ENCODE measurements around the gene MYCT1. TPM values are rescaled to one million over a fixed set of nuclear protein-coding genes. Genes with fewer than 3 reads are reported as not detected.

MYCT1 gene
- total RNA-seq, 1 experiment from 2014 or later = 0.17 TPM

DNA sequence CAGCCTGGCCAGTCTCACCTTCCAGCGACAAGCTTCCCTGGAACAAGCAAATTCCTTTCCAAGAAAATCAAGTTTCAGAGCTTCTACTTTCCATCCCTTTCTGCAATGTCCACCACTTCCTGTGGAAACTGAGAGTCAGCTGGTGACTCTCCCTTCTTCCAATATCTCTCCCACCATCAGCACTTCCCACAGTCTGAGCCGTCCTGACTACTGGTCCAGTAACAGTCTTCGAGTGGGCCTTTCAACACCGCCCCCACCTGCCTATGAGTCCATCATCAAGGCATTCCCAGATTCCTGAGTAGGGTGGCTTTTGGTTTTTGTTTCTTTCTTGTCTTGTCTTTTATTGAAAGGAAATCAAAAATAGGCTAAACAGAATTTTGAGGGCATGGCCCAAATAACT is 24.3 kb downstream of the MYCT1 start:
- Histone ChIP-seq H4K20me1 (ENCODE audit: control insufficient read depth, insufficient read depth, insufficient read length) (no peaks in the 10 kb centered on the region), H4K91ac (ENCODE audit: insufficient read length, low read depth, low read length) (no peak overlapping the region), H3K27me3 (ENCODE audit: insufficient read depth, low read length) (no peaks in the 10 kb centered on the region), H3K4me1 (ENCODE audit: insufficient read depth, low read length) (no peaks in the 10 kb centered on the region; the same call in 1 of the 2 replicates), H2BK5ac (ENCODE audit: insufficient read length, low read length) (no peak overlapping the region), H3K23ac (ENCODE audit: insufficient read length, low read depth, low read length) (no peak overlapping the region), H3T11ph (ENCODE audit: low read length) (no peak overlapping the region), H3K27ac (ENCODE audit: insufficient read length, low read depth, low read length) (no peak overlapping the region), H4K5ac (ENCODE audit: insufficient read length, low read depth, low read length) (no peak overlapping the region), H2BK15ac (ENCODE audit: low read depth, low read length) (no peak overlapping the region), H3K4me2 (ENCODE audit: insufficient read depth, insufficient read length, low read length) (no peak overlapping the region), H2AFZ (ENCODE audit: low read length) (no peak overlapping the region), H3K79me1 (ENCODE audit: insufficient read depth, low read depth, low read length, poor library complexity, severe bottlenecking) (no peaks in the 10 kb centered on the region), H3K4ac (ENCODE audit: low read depth, low read length) (no peak overlapping the region), H3K9ac (ENCODE audit: extremely low read depth, insufficient read length, low read length) (no peak overlapping the region), H3K9me3 (ENCODE audit: control insufficient read depth, low read depth, low read length) (no peaks in the 10 kb centered on the region), H3K18ac (ENCODE audit: insufficient read length, low read depth, low read length) (no peak overlapping the region), H3K14ac (ENCODE audit: insufficient read depth, low read length) (no peak overlapping the region), H3K79me2 (ENCODE audit: insufficient read depth, low read length) (no peaks in the 10 kb centered on the region; the same call in 1 of the 2 replicates), H2BK12ac (ENCODE audit: insufficient read length, low read depth, low read length) (no peak overlapping the region), H4K8ac (replicated peaks; ENCODE audit: insufficient read length, low read depth, low read length) (no peak overlapping the region), H2BK120ac (ENCODE audit: low read depth, low read length, poor library complexity, severe bottlenecking) (no peak overlapping the region), H2AK5ac (ENCODE audit: insufficient read length, low read length) (no peak overlapping the region), H3K23me2 (ENCODE audit: insufficient read length, low read depth, low read length, poor library complexity, severe bottlenecking) (no peaks in the 10 kb centered on the region), H2BK20ac (ENCODE audit: low read depth, low read length, poor library complexity, severe bottlenecking) (no peak overlapping the region), H3K56ac (ENCODE audit: insufficient read length, low read depth, low read length) (no peak overlapping the region)
- H3K4me1 Mint-ChIP-seq = peaks cover 6 to 10% of the 10 kb centered on the region in 2 experiments
- TF ChIP-seq, protein P1, sequence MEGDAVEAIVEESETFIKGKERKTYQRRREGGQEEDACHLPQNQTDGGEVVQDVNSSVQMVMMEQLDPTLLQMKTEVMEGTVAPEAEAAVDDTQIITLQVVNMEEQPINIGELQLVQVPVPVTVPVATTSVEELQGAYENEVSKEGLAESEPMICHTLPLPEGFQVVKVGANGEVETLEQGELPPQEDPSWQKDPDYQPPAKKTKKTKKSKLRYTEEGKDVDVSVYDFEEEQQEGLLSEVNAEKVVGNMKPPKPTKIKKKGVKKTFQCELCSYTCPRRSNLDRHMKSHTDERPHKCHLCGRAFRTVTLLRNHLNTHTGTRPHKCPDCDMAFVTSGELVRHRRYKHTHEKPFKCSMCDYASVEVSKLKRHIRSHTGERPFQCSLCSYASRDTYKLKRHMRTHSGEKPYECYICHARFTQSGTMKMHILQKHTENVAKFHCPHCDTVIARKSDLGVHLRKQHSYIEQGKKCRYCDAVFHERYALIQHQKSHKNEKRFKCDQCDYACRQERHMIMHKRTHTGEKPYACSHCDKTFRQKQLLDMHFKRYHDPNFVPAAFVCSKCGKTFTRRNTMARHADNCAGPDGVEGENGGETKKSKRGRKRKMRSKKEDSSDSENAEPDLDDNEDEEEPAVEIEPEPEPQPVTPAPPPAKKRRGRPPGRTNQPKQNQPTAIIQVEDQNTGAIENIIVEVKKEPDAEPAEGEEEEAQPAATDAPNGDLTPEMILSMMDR (conservative IDR thresholded peaks at IDR 0.05) = no peak
- peak overlapping the region in 1 of 3 experiments; percentile 79; a peak in 2 of 7 replicates for H3K27ac Mint-ChIP-seq
- DNase-seq = no peak
- H3K9me3 Mint-ChIP-seq = no peaks in the 10 kb centered on the region
- H3K36me3 Mint-ChIP-seq (ENCODE audit: insufficient read depth in 1 of 3, low read depth in 3 of 3) = no peaks in the 10 kb centered on the region
- WGBS (ENCODE audit: extremely low coverage, insufficient read length, low lambda C conversion rate) = no CpG with 5 or more reads among the region's 4 CpGs
- no peaks in the 10 kb centered on the region for H3K27me3 Mint-ChIP-seq (ENCODE audit: low read depth)
- no peak overlapping the region for H3K4me3 Mint-ChIP-seq
